PC-3 (cell line): ENCODE data around the gene POR. TPM values are rescaled to one million over a fixed set of nuclear protein-coding genes. Genes with fewer than 3 reads are reported as not detected.

Experiments
- ATAC-seq: fragments of 200-7000 bp; cut with Tn5 transposase; 2 replicates; pipeline ENCODE4 v1.9.1; 2020; ENCODE audit warnings: mild to moderate bottlenecking, moderate library complexity
- BruUV-seq: library from RNA; stranded (reverse); fragments of 400-500 nt; replicated peaks from 2 replicates; lab custom pipeline; 2021; lab: Mats Ljungman, UMichigan
- CTCF ChIA-PET: fragments of 300-600 bp; sonication (Branson Sonifier 250); formaldehyde crosslinking; loops from one replicate; lab custom pipeline; 2022; ENCODE audit warnings: antibody characterized with exemption; lab: Charles Lee
- POLR2A ChIA-PET: fragments of 300-600 bp; sonication (Branson Sonifier 250); formaldehyde crosslinking; loops from one replicate; lab custom pipeline; 2022; ENCODE audit warnings: antibody characterized with exemption; ENCODE audit not compliant: unreplicated experiment; lab: Charles Lee
- DNase-seq: peaks from one replicate; pipeline ENCODE4 v3.0.0-alpha.2; 2015
- H2AFZ ChIP-seq: fragments of 300-600 bp; sonication (generic); 2 replicates; pipeline ENCODE4 v1.6.0; 2016; ENCODE audit warnings: antibody characterized with exemption, low read length
- H3F3A ChIP-seq: fragments of 300-600 bp; sonication (generic); one replicate; pipeline ENCODE4 v1.6.0; 2017; ENCODE audit warnings: antibody characterized with exemption, low read length, control low read depth, mild to moderate bottlenecking; ENCODE audit not compliant: unreplicated experiment
- H3K27ac ChIP-seq: fragments of 300-600 bp; sonication (generic); 2 replicates; pipeline ENCODE4 v1.5.1; 2016; ENCODE audit warnings: mild to moderate bottlenecking, low read length
- H3K27me3 ChIP-seq: fragments of 300-600 bp; sonication (generic); 2 replicates; pipeline ENCODE4 v1.6.1; 2016; ENCODE audit warnings: low read length, mixed read lengths
- H3K36me3 ChIP-seq: fragments of 300-600 bp; sonication (generic); 2 replicates; pipeline ENCODE4 v1.6.1; 2016; ENCODE audit warnings: low read depth, mixed run types, low read length, mixed read lengths
- H3K4me1 ChIP-seq: fragments of 300-600 bp; sonication (generic); 2 replicates; pipeline ENCODE4 v1.5.1; 2016; ENCODE audit warnings: low read length; ENCODE audit not compliant: insufficient read depth
- H3K4me2 ChIP-seq: fragments of 300-600 bp; sonication (generic); 2 replicates; pipeline ENCODE4 v1.6.0; 2016; ENCODE audit warnings: low read length
- H3K4me3 ChIP-seq: fragments of 300-600 bp; sonication (generic); 2 replicates; pipeline ENCODE4 v1.5.1; 2016; ENCODE audit warnings: mild to moderate bottlenecking, low read length, mixed read lengths
- H3K79me2 ChIP-seq: fragments of 300-600 bp; sonication (generic); 2 replicates; pipeline ENCODE4 v1.6.1; 2017; ENCODE audit warnings: low read length, mixed read lengths
- H3K9ac ChIP-seq: fragments of 300-600 bp; sonication (generic); 2 replicates; pipeline ENCODE4 v1.6.0; 2016; ENCODE audit warnings: mild to moderate bottlenecking, low read length
- H3K9me2 ChIP-seq: fragments of 300-600 bp; sonication (generic); replicated peaks from 2 replicates; pipeline ENCODE4 v1.6.1; 2016; ENCODE audit warnings: mixed run types, low read length, mixed read lengths
- H3K9me3 ChIP-seq: fragments of 300-600 bp; sonication (generic); 2 replicates; pipeline ENCODE4 v1.6.1; 2016; ENCODE audit warnings: low read length, mixed read lengths
- H4K20me1 ChIP-seq: fragments of 300-600 bp; sonication (generic); 2 replicates; pipeline ENCODE4 v1.6.1; 2016; ENCODE audit warnings: low read length, mixed read lengths
- CTCF ChIP-seq: fragments of 300-600 bp; sonication (generic); conservative IDR thresholded peaks from 2 replicates; pipeline ENCODE4 v1.5.1; 2017; ENCODE audit warnings: antibody characterized with exemption, low read depth, mild to moderate bottlenecking, low read length
- EZH2 ChIP-seq: fragments of 300-600 bp; sonication (generic); IDR thresholded peaks from one replicate; pipeline ENCODE4 v1.6.1; 2017; ENCODE audit warnings: antibody characterized with exemption, mild to moderate bottlenecking, low read length; ENCODE audit not compliant: unreplicated experiment
- EZH2phosphoT487 ChIP-seq: fragments of 300-600 bp; sonication (generic); IDR thresholded peaks from 2 replicates; pipeline ENCODE4 v1.6.1; 2018; ENCODE audit warnings: mild to moderate bottlenecking, antibody characterized with exemption, low read length, borderline replicate concordance
- intact Hi-C: fragments of 100-400 bp; cut with micrococcal nuclease; formaldehyde crosslinking; loops from 2 replicates; pipeline ENCODE4 v1.9.0; 2023
- total RNA-seq: library from RNA; depleted of rRNA; stranded (reverse); fragments of >200 nt; gene quantifications from 2 replicates; pipeline ENCODE4 v1.2.3, GENCODE V29; 2014

Gene POR
- total RNA-seq, 1 experiment from 2014 or later, result 112 TPM

- Histone ChIP-seq H3K4me2 (peak overlapping the region; percentile 53), H3K4me1 (no peaks in the 10 kb centered on the region), H3K79me2 (no peaks in the 10 kb centered on the region), H4K20me1 (no peaks in the 10 kb centered on the region), H3K4me3 (no peak overlapping the region), H3K9me3 (no peaks in the 10 kb centered on the region), H2AFZ (peak overlapping the region; percentile 33), H3K36me3 (no peaks in the 10 kb centered on the region), H3K9ac (no peak overlapping the region), H3K27ac (no peak overlapping the region), H3F3A (no peaks in the 10 kb centered on the region), H3K9me2 (no peaks in the 10 kb centered on the region), H3K27me3 (no peaks in the 10 kb centered on the region)
- BruUV-seq, result no TSS peak
- ChIA-PET CTCF (interaction anchor here (0.6 to 1.5 kb wide), 4 partner anchors 40 to 154 kb away, joined by 4 to 10 read pairs (median 4); no protein-coding TSS in a partner anchor), POLR2A (no interaction called here)
- ATAC-seq (peak; percentile 87), DNase-seq (peak; percentile 66)
- intact Hi-C loops, result loop anchor here (1.0 kb wide), 1 partner anchor 154 kb away; no protein-coding TSS in a partner anchor
- TF ChIP-seq CTCF (peak; percentile 87), EZH2phosphoT487 (no peak)
These were observed 48.2 kb upstream of the POR start for GRCh38 chr7:75866489-75867389.

GRCh38 chr7:75867390-75867717 is 47.6 kb upstream of the POR start:
- CTCF ChIA-PET, result interaction anchor here (1.1 to 1.5 kb wide), 2 partner anchors 94 to 153 kb away, joined by 4 to 10 read pairs; no protein-coding TSS in a partner anchor
- Histone ChIP-seq H3K9me3 (no peaks in the 10 kb centered on the region), H3K27me3 (no peaks in the 10 kb centered on the region), H3K27ac (no peak overlapping the region), H3F3A (no peaks in the 10 kb centered on the region), H3K4me2 (no peak overlapping the region), H3K4me1 (no peaks in the 10 kb centered on the region), H3K79me2 (no peaks in the 10 kb centered on the region), H3K36me3 (no peaks in the 10 kb centered on the region), H3K4me3 (no peak overlapping the region), H4K20me1 (no peaks in the 10 kb centered on the region), H3K9ac (no peak overlapping the region), H2AFZ (no peak overlapping the region), H3K9me2 (no peaks in the 10 kb centered on the region)
- no TSS peak for BruUV-seq
- intact Hi-C loops, result no loop called here
- no peak for TF ChIP-seq CTCF
- no peak for TF ChIP-seq EZH2phosphoT487
- TF ChIP-seq EZH2, result no peak
- DNase-seq, result no peak
- no peak for ATAC-seq
- POLR2A ChIA-PET, result no interaction called here

GRCh38 chr7:75868153-75868552 is 46.8 kb upstream of the POR start:
- H3K27me3 ChIP-seq, result no peaks in the 10 kb centered on the region
- no TSS peak for BruUV-seq
- TF ChIP-seq CTCF (no peak), EZH2 (no peak), EZH2phosphoT487 (no peak)
- H4K20me1 ChIP-seq, result no peaks in the 10 kb centered on the region
- no peak overlapping the region for H2AFZ ChIP-seq
- no peaks in the 10 kb centered on the region for H3K36me3 ChIP-seq
- H3K9me2 ChIP-seq, result no peaks in the 10 kb centered on the region
- ChIA-PET POLR2A (no interaction called here), CTCF (no interaction called here)
- no peaks in the 10 kb centered on the region for H3K4me1 ChIP-seq
- H3K9ac ChIP-seq, result no peak overlapping the region
- H3K9me3 ChIP-seq, result no peaks in the 10 kb centered on the region
- ATAC-seq, result no peak
- no peak overlapping the region for H3K4me3 ChIP-seq
- H3F3A ChIP-seq, result no peaks in the 10 kb centered on the region
- no peak overlapping the region for H3K4me2 ChIP-seq
- no peak for DNase-seq
- no peaks in the 10 kb centered on the region for H3K79me2 ChIP-seq
- intact Hi-C loops, result no loop called here
- no peak overlapping the region for H3K27ac ChIP-seq
